H1 (cell line): ENCODE results near the gene GON4L. TPM values are rescaled to one million over a fixed set of nuclear protein-coding genes. Genes with fewer than 3 reads are reported as not detected.

ENCODE experiments used
- CTCF ChIA-PET: fragments of 300-600 bp; sonication (Branson Sonifier 250); formaldehyde crosslinking; loops from one replicate; lab custom pipeline; 2021; ENCODE audit not compliant: partially characterized antibody; lab: Charles Lee
- POLR2A ChIA-PET: fragments of 300-600 bp; sonication (Branson Sonifier 250); formaldehyde crosslinking; loops from one replicate; lab custom pipeline; 2021; ENCODE audit warnings: inconsistent platforms; ENCODE audit not compliant: partially characterized antibody; lab: Charles Lee
- DNase-seq, 2 experiments: peaks; one replicate each; pipeline versions ENCODE4 v3.0.0 to v3.0.0-alpha.2; 2010 to 2022; ENCODE audit warnings: low spot score in 2 of 2, low read depth in 1 of 2, mixed read lengths in 1 of 2
- FAIRE-seq: peaks from 2 replicates; lab custom pipeline; 2011; peaks lifted over from hg19 to GRCh38; lab: Jason Lieb, UNC
- H2AFZ ChIP-seq: 2 replicates; pipeline ENCODE4 v1.8.1; 2012; ENCODE audit warnings: low read length, inconsistent platforms
- H2AK5ac ChIP-seq: 2 replicates; pipeline ENCODE4 v1.6.1; 2013; ENCODE audit warnings: low read depth, low read length
- H2BK120ac ChIP-seq: replicated peaks from 2 replicates; pipeline ENCODE3; 2013; ENCODE audit warnings: low read depth, low read length, inconsistent platforms
- H2BK12ac ChIP-seq: 2 replicates; pipeline ENCODE4 v1.6.1; 2013; ENCODE audit warnings: low read depth, low read length
- H2BK15ac ChIP-seq: 2 replicates; pipeline ENCODE4 v1.6.1; 2013; ENCODE audit warnings: low read length
- H2BK20ac ChIP-seq: 2 replicates; pipeline ENCODE4 v1.6.1; 2013; ENCODE audit warnings: low read length
- H2BK5ac ChIP-seq: 2 replicates; pipeline ENCODE4 v1.6.1; 2013; ENCODE audit warnings: low read depth, low read length
- H3K14ac ChIP-seq: 2 replicates; pipeline ENCODE4 v1.6.1; 2013; ENCODE audit warnings: inconsistent platforms; ENCODE audit not compliant: insufficient read length
- H3K18ac ChIP-seq: 2 replicates; pipeline ENCODE4 v1.6.1; 2013; ENCODE audit warnings: low read length; ENCODE audit errors: extremely low read depth
- H3K23ac ChIP-seq: 2 replicates; pipeline ENCODE4 v1.6.1; 2013; ENCODE audit warnings: inconsistent platforms; ENCODE audit not compliant: insufficient read length
- H3K23me2 ChIP-seq: 2 replicates; pipeline ENCODE4 v1.6.1; 2013; ENCODE audit warnings: low read depth, low read length
- H3K27ac ChIP-seq: 2 replicates; pipeline ENCODE4 v1.6.1; 2011; ENCODE audit warnings: low read depth, low read length, inconsistent platforms
- H3K27me3 ChIP-seq, 4 experiments: replicated peaks in 1 of 4; 1 replicate in 1 of 4; 2 replicates in 3 of 4; pipeline versions ENCODE4 v1.6.1 to v1.8.1; 2011 to 2013; ENCODE audit warnings: low read length in 3 of 4, mild to moderate bottlenecking in 3 of 4, inconsistent platforms in 2 of 4, mixed read lengths in 2 of 4, moderate library complexity in 1 of 4; ENCODE audit not compliant: control insufficient read depth in 3 of 4, insufficient read depth in 3 of 4; ENCODE audit errors: extremely low read depth in 1 of 4
- H3K36me3 ChIP-seq, 4 experiments: 2 replicates each; pipeline versions ENCODE4 v1.6.1 to v1.8.1; 2011 to 2013; ENCODE audit warnings: mild to moderate bottlenecking in 4 of 4, low read length in 3 of 4, moderate library complexity in 2 of 4, control low read depth in 1 of 4, inconsistent platforms in 1 of 4; ENCODE audit not compliant: insufficient read depth in 4 of 4, control insufficient read depth in 2 of 4
- H3K4ac ChIP-seq: replicated peaks from 2 replicates; pipeline ENCODE3; 2013; ENCODE audit warnings: low read length, low read depth, mixed read lengths, inconsistent platforms; ENCODE audit not compliant: insufficient read length
- H3K4me1 ChIP-seq, 4 experiments: replicated peaks in 1 of 4; 1 replicate in 1 of 4; 2 replicates in 3 of 4; pipeline versions ENCODE4 v1.6.1 to v1.8.1; 2011 to 2013; ENCODE audit warnings: low read length in 3 of 4, inconsistent platforms in 2 of 4, mixed read lengths in 1 of 4; ENCODE audit not compliant: insufficient read depth in 4 of 4, control insufficient read depth in 3 of 4
- H3K4me2 ChIP-seq, 2 experiments: 2 replicates each; pipeline versions ENCODE4 v1.6.1 to v1.8.1; 2011 to 2013; ENCODE audit warnings: low read depth in 2 of 2, low read length in 2 of 2, control low read depth in 1 of 2, inconsistent platforms in 1 of 2, mild to moderate bottlenecking in 1 of 2; ENCODE audit not compliant: insufficient read depth in 1 of 2
- H3K4me3 ChIP-seq, 4 experiments: fragments of 200-600, 300-600 bp in 1 of 4; sonication (generic), shearing (Covaris generic), sonication (Bioruptor Twin) in 1 of 4; 2 replicates each; pipeline versions ENCODE4 v1.5.1 to v1.8.1; 2011 to 2016; ENCODE audit warnings: low read length in 4 of 4, low read depth in 3 of 4, control low read depth in 2 of 4, inconsistent platforms in 2 of 4, mild to moderate bottlenecking in 2 of 4, mixed read lengths in 1 of 4, moderate library complexity in 1 of 4; ENCODE audit not compliant: insufficient read depth in 2 of 4; ENCODE audit errors: extremely low read depth in 1 of 4
- H3K56ac ChIP-seq: replicated peaks from 2 replicates; pipeline ENCODE3; 2013; ENCODE audit warnings: low read depth, mild to moderate bottlenecking, mixed read lengths, low read length, inconsistent platforms; ENCODE audit not compliant: insufficient read length
- H3K79me1 ChIP-seq: 2 replicates; pipeline ENCODE4 v1.6.1; 2013; ENCODE audit warnings: low read depth, low read length, control low read depth
- H3K79me2 ChIP-seq, 2 experiments: 2 replicates each; pipeline versions ENCODE4 v1.6.1 to v1.8.1; 2012 to 2013; ENCODE audit warnings: low read length in 2 of 2, mild to moderate bottlenecking in 2 of 2, inconsistent platforms in 1 of 2; ENCODE audit not compliant: insufficient read depth in 2 of 2, control insufficient read depth in 1 of 2
- H3K9ac ChIP-seq, 4 experiments: replicated peaks in 1 of 4; 1 replicate in 1 of 4; 2 replicates in 3 of 4; pipeline versions ENCODE4 v1.6.1 to v1.8.1; 2011 to 2013; ENCODE audit warnings: low read depth in 3 of 4, low read length in 3 of 4, control low read depth in 2 of 4, mild to moderate bottlenecking in 2 of 4, moderate library complexity in 2 of 4, inconsistent platforms in 1 of 4; ENCODE audit errors: extremely low read depth in 1 of 4
- H3K9me3 ChIP-seq, 2 experiments: 2 replicates each; pipeline versions ENCODE4 v1.6.1 to v1.8.1; 2012 to 2013; ENCODE audit warnings: mild to moderate bottlenecking in 2 of 2, moderate library complexity in 2 of 2, control low read depth in 1 of 2, inconsistent platforms in 1 of 2, low read depth in 1 of 2, low read length in 1 of 2, mixed read lengths in 1 of 2; ENCODE audit not compliant: insufficient read depth in 2 of 2
- H4K20me1 ChIP-seq, 2 experiments: replicated peaks in 1 of 2; 2 replicates each; pipeline versions ENCODE3 to v1.8.1; 2011 to 2013; ENCODE audit warnings: inconsistent platforms in 2 of 2, low read length in 2 of 2, mild to moderate bottlenecking in 1 of 2; ENCODE audit not compliant: insufficient read depth in 2 of 2, control insufficient read depth in 1 of 2
- H4K5ac ChIP-seq: 2 replicates; pipeline ENCODE4 v1.6.1; 2013; ENCODE audit warnings: low read length, low read depth, mixed read lengths, inconsistent platforms; ENCODE audit not compliant: insufficient read length
- H4K8ac ChIP-seq: 2 replicates; pipeline ENCODE4 v1.8.0; 2013; ENCODE audit warnings: mild to moderate bottlenecking, moderate library complexity, low read length, inconsistent platforms; ENCODE audit not compliant: insufficient read depth; ENCODE audit errors: extremely low read depth
- H4K91ac ChIP-seq: replicated peaks from 2 replicates; pipeline ENCODE3; 2013; ENCODE audit warnings: low read length, mixed read lengths, inconsistent platforms; ENCODE audit not compliant: insufficient read length
- ASH2L ChIP-seq: fragments of 200-600, 300-600 bp; sonication (generic); IDR thresholded peaks from one replicate; pipeline ENCODE4 v1.7.1; 2017; ENCODE audit warnings: low read length
- CTBP2 ChIP-seq: IDR thresholded peaks from 2 replicates; pipeline ENCODE4 v1.7.0; 2011; ENCODE audit warnings: borderline replicate concordance, mild to moderate bottlenecking, moderate library complexity, mixed read lengths, low read length; ENCODE audit not compliant: insufficient read depth, insufficient read length
- EGR1 ChIP-seq: IDR thresholded peaks from 2 replicates; pipeline ENCODE4 v1.6.1; 2011; ENCODE audit warnings: low read depth, low read length, borderline replicate concordance
- MAX ChIP-seq: IDR thresholded peaks from 2 replicates; pipeline ENCODE4 v1.6.1; 2012; ENCODE audit warnings: inconsistent platforms
- POLR2A ChIP-seq, 2 experiments: IDR thresholded peaks; 1 replicate in 1 of 2; 2 replicates in 1 of 2; pipeline ENCODE4 v1.6.1; 2011; ENCODE audit warnings: low read depth in 2 of 2, low read length in 2 of 2, mild to moderate bottlenecking in 2 of 2; ENCODE audit errors: control extremely low read depth in 1 of 2
- POLR2AphosphoS5 ChIP-seq: IDR thresholded peaks from 2 replicates; pipeline ENCODE4 v1.6.1; 2011; ENCODE audit warnings: low read depth, low read length
- POU5F1 ChIP-seq: IDR thresholded peaks from 2 replicates; pipeline ENCODE4 v1.6.1; 2011; ENCODE audit warnings: low read depth, mild to moderate bottlenecking, low read length, moderate library complexity
- RBBP5 ChIP-seq: IDR thresholded peaks from 2 replicates; pipeline ENCODE4 v1.7.1; 2012; ENCODE audit warnings: low read depth, mild to moderate bottlenecking, inconsistent platforms, low read length, moderate library complexity, borderline replicate concordance
- RFX5 ChIP-seq: IDR thresholded peaks from 2 replicates; pipeline ENCODE4 v1.6.1; 2011; ENCODE audit warnings: low read depth, low read length, improper control_type of control experiment, borderline replicate concordance
- SAP30 ChIP-seq: fragments of 300-600 bp; sonication (generic); IDR thresholded peaks from 2 replicates; pipeline ENCODE4 v1.7.1; 2012; ENCODE audit warnings: low read length, moderate library complexity, mild to moderate bottlenecking, inconsistent platforms; ENCODE audit not compliant: insufficient read depth, insufficient replicate concordance
- SIN3A ChIP-seq, 2 experiments: IDR thresholded peaks in 1 of 2; conservative IDR thresholded peaks in 1 of 2; 2 replicates each; pipeline ENCODE4 v1.6.1; 2011 to 2012; ENCODE audit warnings: low read length in 2 of 2, improper control_type of control experiment in 1 of 2, low read depth in 1 of 2, mild to moderate bottlenecking in 1 of 2
- SUZ12 ChIP-seq: fragments of 200-600 bp; sonication (generic); IDR thresholded peaks from 2 replicates; pipeline ENCODE4 v1.6.1; 2012; ENCODE audit warnings: mild to moderate bottlenecking, inconsistent platforms, low read length, moderate library complexity, mixed read lengths
- TBP ChIP-seq: IDR thresholded peaks from 2 replicates; pipeline ENCODE4 v1.6.1; 2011; ENCODE audit warnings: low read depth, low read length, improper control_type of control experiment
- whole genome bisulfite sequencing, 2 experiments: shearing (Covaris generic) in 1 of 2; methylation state at CpG; one replicate each; pipeline versions ENCODE4 v1.1.6 to v1.1.7; 2013 to 2015; ENCODE audit warnings: low lambda C conversion rate in 2 of 2, mixed read lengths in 2 of 2, inconsistent platforms in 1 of 2, low coverage in 1 of 2, missing lambda C conversion rate in 1 of 2; ENCODE audit not compliant: insufficient replicate concordance in 2 of 2, insufficient coverage in 1 of 2, insufficient read length in 1 of 2; ENCODE audit errors: extremely low coverage in 1 of 2, missing lambda C conversion rate in 1 of 2; 5-methylcytosine and 5-hydroxymethylcytosine counted together
- polyA plus RNA-seq, 7 experiments: library from polyadenylated mRNA; depleted of rRNA in 3 of 7; stranded (reverse) in 5 of 7; unstranded in 2 of 7; fragments of >200 nt in 5 of 7; fragments of 200-250 nt in 2 of 7; gene quantifications; 1 replicate in 5 of 7; 2 replicates in 1 of 7; 4 replicates in 1 of 7; pipeline versions ENCODE4 v1.2.1 to v1.2.3, GENCODE V29; 2011 to 2013; ENCODE audit warnings: missing spikeins in 2 of 7, mixed read lengths in 2 of 7
- total RNA-seq: library from RNA; stranded (reverse); fragmentation: NEBNext Ultra II Directional; extraction: Animal tissue kit (Norgen Biotek cat#: 25700); gene quantifications from 2 replicates; pipeline ENCODE4 v1.2.1, GENCODE V29; 2021

Gene GON4L
- total and polyA plus RNA-seq, 2 of the 8 experiments (the other 6 are each of a cell fraction or from before 2014, with no cell fraction given): 26.2 to 52.1 TPM

GRCh38 chr1:155850345-155850744 lies 6.7 kb downstream of the GON4L start:
- Histone ChIP-seq H2AFZ (no peak overlapping the region), H3K79me1 (peaks cover 4% of the 10 kb centered on the region; the same call in 1 of the 2 replicates), H3K23ac (no peak overlapping the region), H3K18ac (no peak overlapping the region), H3K23me2 (no peaks in the 10 kb centered on the region), H4K20me1 (peaks cover 0 to 3% of the 10 kb centered on the region in 2 experiments), H2BK120ac (no peak overlapping the region), H2BK15ac (no peak overlapping the region), H3K79me2 (peaks cover 4 to 82% of the 10 kb centered on the region in 2 experiments), H4K5ac (no peak overlapping the region), H4K8ac (no peak overlapping the region), H2BK20ac (no peak overlapping the region), H2BK5ac (no peak overlapping the region), H3K27me3 (no peaks in the 10 kb centered on the region), H3K14ac (no peak overlapping the region)
- 94% methylated on average over 3 of the region's 3 CpGs; no CpG with 5 or more reads in 1 of the 2 experiments for WGBS, 2 experiments
- no peak for FAIRE-seq
- ChIA-PET POLR2A (no interaction called here), CTCF (no interaction called here)
- DNase-seq: no peak
- TF ChIP-seq ASH2L (no peak), EGR1 (no peak), SIN3A (conservative IDR thresholded peaks at IDR 0.05 in 1 of 2, IDR thresholded peaks at IDR 0.05 in 1 of 2; ENCODE audit: low read depth in 1 of 2, low read length in 2 of 2) (no peak), POLR2A (IDR thresholded peaks at IDR 0.05; ENCODE audit: control extremely low read depth in 1 of 2, low read depth in 2 of 2, low read length in 2 of 2) (no peak), TBP (no peak), SUZ12 (no peak), SAP30 (no peak), POLR2AphosphoS5 (no peak), RBBP5 (no peak), RFX5 (no peak), POU5F1 (no peak), MAX (no peak), CTBP2 (no peak)
- TF ChIP-seq, all 59 proteins: peak for 0
- Histone ChIP-seq H3K9ac (no peak overlapping the region), H3K56ac (no peak overlapping the region), H3K27ac (no peak overlapping the region), H3K9me3 (no peaks in the 10 kb centered on the region), H3K4ac (no peak overlapping the region), H3K4me2 (no peak overlapping the region), H4K91ac (no peak overlapping the region), H3K36me3 (peaks cover 8 to 49% (median 29%) of the 10 kb centered on the region in 4 experiments), H2BK12ac (no peak overlapping the region), H2AK5ac (no peak overlapping the region), H3K4me3 (no peak overlapping the region; a peak in 1 of 8 replicates), H3K4me1 (no peaks in the 10 kb centered on the region)
